ENCODE results near the gene ABCG5.

ABCG5 gene

DNA sequence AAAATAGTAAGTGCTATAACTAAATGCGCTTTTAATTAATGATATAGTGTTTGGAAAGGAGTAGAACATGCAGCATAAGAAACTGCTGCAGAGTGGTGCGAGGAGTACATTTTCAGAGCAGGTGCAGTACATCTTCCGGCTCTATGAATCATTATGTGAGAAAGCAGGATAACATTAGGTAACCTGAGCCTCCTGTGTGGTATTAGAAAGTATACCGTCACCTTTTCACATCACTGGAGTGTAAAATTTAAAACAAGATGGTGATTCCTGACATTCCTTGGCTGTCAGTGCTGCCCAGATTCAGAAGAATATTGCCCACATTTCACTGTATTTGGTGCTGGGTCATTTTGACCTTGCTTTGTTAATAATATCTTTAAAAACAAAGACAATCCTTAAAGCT is 72.6 kb downstream of the ABCG5 start:
- no peak for DNase-seq (ENCODE audit: extremely low read depth, low read depth)
- TF ChIP-seq, protein P1, sequence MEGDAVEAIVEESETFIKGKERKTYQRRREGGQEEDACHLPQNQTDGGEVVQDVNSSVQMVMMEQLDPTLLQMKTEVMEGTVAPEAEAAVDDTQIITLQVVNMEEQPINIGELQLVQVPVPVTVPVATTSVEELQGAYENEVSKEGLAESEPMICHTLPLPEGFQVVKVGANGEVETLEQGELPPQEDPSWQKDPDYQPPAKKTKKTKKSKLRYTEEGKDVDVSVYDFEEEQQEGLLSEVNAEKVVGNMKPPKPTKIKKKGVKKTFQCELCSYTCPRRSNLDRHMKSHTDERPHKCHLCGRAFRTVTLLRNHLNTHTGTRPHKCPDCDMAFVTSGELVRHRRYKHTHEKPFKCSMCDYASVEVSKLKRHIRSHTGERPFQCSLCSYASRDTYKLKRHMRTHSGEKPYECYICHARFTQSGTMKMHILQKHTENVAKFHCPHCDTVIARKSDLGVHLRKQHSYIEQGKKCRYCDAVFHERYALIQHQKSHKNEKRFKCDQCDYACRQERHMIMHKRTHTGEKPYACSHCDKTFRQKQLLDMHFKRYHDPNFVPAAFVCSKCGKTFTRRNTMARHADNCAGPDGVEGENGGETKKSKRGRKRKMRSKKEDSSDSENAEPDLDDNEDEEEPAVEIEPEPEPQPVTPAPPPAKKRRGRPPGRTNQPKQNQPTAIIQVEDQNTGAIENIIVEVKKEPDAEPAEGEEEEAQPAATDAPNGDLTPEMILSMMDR (IDR thresholded peaks at IDR 0.05; ENCODE audit: low read depth, low read length, missing control alignments) = no peak
- no peak overlapping the region for H3K4me3 ChIP-seq (replicated peaks; ENCODE audit: low read depth, low read length)

GRCh38 chr2:43764086-43764705 is 74.4 kb downstream of the ABCG5 start:
- TF ChIP-seq, protein P1 (IDR thresholded peaks at IDR 0.05; ENCODE audit: low read depth, low read length, missing control alignments) = no peak
- H3K4me3 ChIP-seq (replicated peaks; ENCODE audit: low read depth, low read length) = no peak overlapping the region
- no peak for DNase-seq (ENCODE audit: extremely low read depth, low read depth)

- no peak for DNase-seq (ENCODE audit: extremely low read depth, low read depth)
Measured at GRCh38 chr2:43763091-43763490, 75.5 kb downstream of the ABCG5 start.

More at GRCh38 chr2:43763091-43763490, 75.5 kb downstream of the ABCG5 start:
- no peak overlapping the region for H3K4me3 ChIP-seq (replicated peaks; ENCODE audit: low read depth, low read length)
- TF ChIP-seq, protein P1 (IDR thresholded peaks at IDR 0.05; ENCODE audit: low read depth, low read length, missing control alignments) = no peak
